ENCODE measurements around the gene RS1. TPM values are rescaled to one million over a fixed set of nuclear protein-coding genes. Genes with fewer than 3 reads are reported as not detected.

The RS1 gene
- total RNA-seq, 1 experiment from 2014 or later = not detected

- Histone ChIP-seq H4K20me1 (ENCODE audit: low read length) (no peaks in the 10 kb centered on the region), H3K79me2 (ENCODE audit: low read length) (no peaks in the 10 kb centered on the region), H3K4me3 (ENCODE audit: low read length) (no peak overlapping the region), H3K36me3 (ENCODE audit: low read depth, low read length) (no peaks in the 10 kb centered on the region), H2AFZ (ENCODE audit: low read length) (no peak overlapping the region), H3K4me1 (ENCODE audit: insufficient read depth, low read length) (peaks cover 21% of the 10 kb centered on the region), H3K4me2 (ENCODE audit: low read length) (no peak overlapping the region), H3K9ac (ENCODE audit: low read length) (no peak overlapping the region), H3K9me2 (replicated peaks; ENCODE audit: low read length) (no peaks in the 10 kb centered on the region), H3K27ac (ENCODE audit: low read length) (no peak overlapping the region), H3K27me3 (ENCODE audit: low read length) (no peaks in the 10 kb centered on the region), H3K9me3 (ENCODE audit: low read length) (no peaks in the 10 kb centered on the region), H3F3A (ENCODE audit: low read length, unreplicated experiment) (no peaks in the 10 kb centered on the region)
- ATAC-seq (no peak), DNase-seq (no peak)
- POLR2A ChIA-PET (ENCODE audit: unreplicated experiment) = no interaction called here
- intact Hi-C loops (cut with micrococcal nuclease) = no loop called here
- TF ChIP-seq, protein P1, sequence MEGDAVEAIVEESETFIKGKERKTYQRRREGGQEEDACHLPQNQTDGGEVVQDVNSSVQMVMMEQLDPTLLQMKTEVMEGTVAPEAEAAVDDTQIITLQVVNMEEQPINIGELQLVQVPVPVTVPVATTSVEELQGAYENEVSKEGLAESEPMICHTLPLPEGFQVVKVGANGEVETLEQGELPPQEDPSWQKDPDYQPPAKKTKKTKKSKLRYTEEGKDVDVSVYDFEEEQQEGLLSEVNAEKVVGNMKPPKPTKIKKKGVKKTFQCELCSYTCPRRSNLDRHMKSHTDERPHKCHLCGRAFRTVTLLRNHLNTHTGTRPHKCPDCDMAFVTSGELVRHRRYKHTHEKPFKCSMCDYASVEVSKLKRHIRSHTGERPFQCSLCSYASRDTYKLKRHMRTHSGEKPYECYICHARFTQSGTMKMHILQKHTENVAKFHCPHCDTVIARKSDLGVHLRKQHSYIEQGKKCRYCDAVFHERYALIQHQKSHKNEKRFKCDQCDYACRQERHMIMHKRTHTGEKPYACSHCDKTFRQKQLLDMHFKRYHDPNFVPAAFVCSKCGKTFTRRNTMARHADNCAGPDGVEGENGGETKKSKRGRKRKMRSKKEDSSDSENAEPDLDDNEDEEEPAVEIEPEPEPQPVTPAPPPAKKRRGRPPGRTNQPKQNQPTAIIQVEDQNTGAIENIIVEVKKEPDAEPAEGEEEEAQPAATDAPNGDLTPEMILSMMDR (conservative IDR thresholded peaks at IDR 0.05; ENCODE audit: low read depth, low read length) = no peak
- no peak for TF ChIP-seq EZH2phosphoT487 (IDR thresholded peaks at IDR 0.05; ENCODE audit: borderline replicate concordance, low read length)
- no peak for TF ChIP-seq EZH2 (IDR thresholded peaks at IDR 0.05; ENCODE audit: low read length, unreplicated experiment)
- BruUV-seq (replicated peaks) = no TSS peak
- CTCF ChIA-PET = no interaction called here
These were observed 27.1 kb upstream of the RS1 start for GRCh38 chrX:18698737-18699650.

DNA sequence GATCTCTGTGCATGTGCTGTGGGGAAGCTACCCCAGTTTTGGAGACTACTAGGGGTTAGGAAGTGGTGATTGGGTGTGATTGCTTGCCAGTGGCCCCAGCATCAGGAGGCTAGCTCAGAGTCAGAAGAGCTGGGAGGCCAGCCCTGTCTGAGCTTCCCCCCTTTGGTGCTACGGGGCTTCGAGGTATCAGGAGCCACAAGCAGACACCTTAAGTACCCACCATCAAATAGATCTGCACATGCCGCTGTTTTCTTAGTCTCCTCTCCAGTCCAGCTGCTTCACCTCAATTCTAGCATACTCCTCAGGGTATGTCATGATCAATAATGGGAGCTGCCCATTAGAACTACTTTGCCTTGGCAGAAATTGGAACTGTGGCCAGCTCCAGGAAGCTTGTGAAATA is 24.7 kb upstream of the RS1 start:
- Histone ChIP-seq H3K27ac (ENCODE audit: low read length) (no peak overlapping the region), H3K9me2 (replicated peaks; ENCODE audit: low read length) (no peaks in the 10 kb centered on the region), H3K9ac (ENCODE audit: low read length) (no peak overlapping the region), H3K36me3 (ENCODE audit: low read depth, low read length) (no peaks in the 10 kb centered on the region), H4K20me1 (ENCODE audit: low read length) (no peaks in the 10 kb centered on the region), H3K4me2 (ENCODE audit: low read length) (no peak overlapping the region), H3K27me3 (ENCODE audit: low read length) (no peaks in the 10 kb centered on the region), H3K4me3 (ENCODE audit: low read length) (no peak overlapping the region), H3K4me1 (ENCODE audit: insufficient read depth, low read length) (peaks cover 5% of the 10 kb centered on the region), H3K9me3 (ENCODE audit: low read length) (no peaks in the 10 kb centered on the region), H2AFZ (ENCODE audit: low read length) (no peak overlapping the region), H3F3A (ENCODE audit: low read length, unreplicated experiment) (no peaks in the 10 kb centered on the region), H3K79me2 (ENCODE audit: low read length) (no peaks in the 10 kb centered on the region)
- BruUV-seq (replicated peaks) = no TSS peak
- TF ChIP-seq EZH2phosphoT487 (IDR thresholded peaks at IDR 0.05; ENCODE audit: borderline replicate concordance, low read length) (no peak), EZH2 (IDR thresholded peaks at IDR 0.05; ENCODE audit: low read length, unreplicated experiment) (no peak)
- TF ChIP-seq, protein P1 (conservative IDR thresholded peaks at IDR 0.05; ENCODE audit: low read depth, low read length) = no peak
- CTCF ChIA-PET = no interaction called here
- ATAC-seq = no peak
- POLR2A ChIA-PET (ENCODE audit: unreplicated experiment) = interaction anchor here (0.6 kb wide), 1 partner anchor 131 kb away, joined by 4 read pairs; no protein-coding TSS in a partner anchor
- intact Hi-C loops (cut with micrococcal nuclease) = no loop called here
- no peak for DNase-seq

DNA sequence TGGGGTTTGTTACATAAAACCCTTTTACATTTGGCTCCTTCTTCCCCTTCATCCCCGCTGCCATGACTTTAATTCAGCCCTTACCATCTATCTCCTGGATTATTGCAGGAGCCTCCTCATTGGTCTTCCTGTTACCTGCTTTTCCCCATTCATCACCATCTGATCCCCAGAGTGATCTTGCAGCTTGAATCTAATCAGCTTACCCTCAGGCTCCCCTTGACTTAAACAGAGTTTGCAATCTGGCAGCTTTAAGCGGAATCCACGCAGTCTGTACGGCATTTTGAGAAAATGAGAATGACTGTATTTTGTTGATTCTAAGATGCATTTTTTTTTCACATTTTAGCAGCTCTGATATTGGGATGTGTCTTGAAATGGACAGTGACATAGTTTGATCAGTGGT is 20.6 kb upstream of the RS1 start:
- ATAC-seq (no peak), DNase-seq (no peak)
- CTCF ChIA-PET = no interaction called here
- no peak for TF ChIP-seq EZH2phosphoT487 (IDR thresholded peaks at IDR 0.05; ENCODE audit: borderline replicate concordance, low read length)
- TF ChIP-seq, protein P1 (conservative IDR thresholded peaks at IDR 0.05; ENCODE audit: low read depth, low read length) = no peak
- TF ChIP-seq EZH2 (IDR thresholded peaks at IDR 0.05; ENCODE audit: low read length, unreplicated experiment) = no peak
- no peaks in the 10 kb centered on the region for H3K4me1 ChIP-seq (ENCODE audit: insufficient read depth, low read length)
- no peak overlapping the region for H3K9ac ChIP-seq (ENCODE audit: low read length)
- H3K27ac ChIP-seq (ENCODE audit: low read length) = no peak overlapping the region
- no peak overlapping the region for H3K4me3 ChIP-seq (ENCODE audit: low read length)
- no peaks in the 10 kb centered on the region for H3K79me2 ChIP-seq (ENCODE audit: low read length)
- POLR2A ChIA-PET (ENCODE audit: unreplicated experiment) = no interaction called here
- H3K9me3 ChIP-seq (ENCODE audit: low read length) = no peaks in the 10 kb centered on the region
- intact Hi-C loops (cut with micrococcal nuclease) = no loop called here
- no peak overlapping the region for H2AFZ ChIP-seq (ENCODE audit: low read length)
- no peaks in the 10 kb centered on the region for H3K36me3 ChIP-seq (ENCODE audit: low read depth, low read length)
- no peaks in the 10 kb centered on the region for H3K27me3 ChIP-seq (ENCODE audit: low read length)
- no peak overlapping the region for H3K4me2 ChIP-seq (ENCODE audit: low read length)
- no TSS peak for BruUV-seq (replicated peaks)
- H3F3A ChIP-seq (ENCODE audit: low read length, unreplicated experiment) = no peaks in the 10 kb centered on the region
- H4K20me1 ChIP-seq (ENCODE audit: low read length) = no peaks in the 10 kb centered on the region
- H3K9me2 ChIP-seq (replicated peaks; ENCODE audit: low read length) = no peaks in the 10 kb centered on the region

All from PC-3 (cell line).